Caco-2 (cell line): ENCODE data around the gene PAX7. TPM values are rescaled to one million over a fixed set of nuclear protein-coding genes. Genes with fewer than 3 reads are reported as not detected.

ENCODE experiments used
- BruUV-seq: library from RNA; stranded (reverse); fragments of 400-500 nt; replicated peaks from 2 replicates; lab custom pipeline; 2021; lab: Mats Ljungman, UMichigan
- CTCF ChIA-PET: fragments of 300-600 bp; sonication (Branson Sonifier 250); formaldehyde crosslinking; loops from one replicate; lab custom pipeline; 2022; ENCODE audit warnings: antibody characterized with exemption; lab: Charles Lee
- POLR2A ChIA-PET: fragments of 300-600 bp; sonication (Branson Sonifier 250); formaldehyde crosslinking; loops from one replicate; lab custom pipeline; 2022; ENCODE audit warnings: antibody characterized with exemption; lab: Charles Lee
- DNase-seq, 2 experiments: peaks; one replicate each; pipeline versions ENCODE4 v3.0.0 to v3.0.0-alpha.2; 2020 to 2022
- H3K27me3 ChIP-seq: replicated peaks from 2 replicates; pipeline ENCODE4 v1.6.0; 2011; ENCODE audit warnings: low read length; ENCODE audit not compliant: control insufficient read depth, insufficient read depth
- H3K36me3 ChIP-seq: 2 replicates; pipeline ENCODE4 v1.5.1; 2011; ENCODE audit warnings: low read length; ENCODE audit not compliant: control insufficient read depth, insufficient read depth
- H3K4me1 ChIP-seq: fragments of 250-450 bp; sonication (Bioruptor Pico); 2 replicates; pipeline ENCODE4 v1.5.1; 2020; ENCODE audit warnings: mild to moderate bottlenecking
- H3K4me3 ChIP-seq: 2 replicates; pipeline ENCODE4 v1.5.1; 2011; ENCODE audit warnings: low read depth, mild to moderate bottlenecking, control low read depth, low read length
- H3K9me3 ChIP-seq: fragments of 250-450 bp; sonication (Bioruptor Pico); 2 replicates; pipeline ENCODE4 v1.5.1; 2020; ENCODE audit warnings: mild to moderate bottlenecking, moderate library complexity
- H3K27ac Mint-ChIP-seq: one replicate; pipeline ENCODE4 v1.8.0; 2022; ENCODE audit warnings: mixed read lengths; ENCODE audit not compliant: unreplicated experiment
- H3K27me3 Mint-ChIP-seq: one replicate; pipeline ENCODE4 v1.8.0; 2022; ENCODE audit warnings: mixed read lengths; ENCODE audit not compliant: insufficient read depth, unreplicated experiment
- H3K36me3 Mint-ChIP-seq: one replicate; pipeline ENCODE4 v1.8.0; 2022; ENCODE audit warnings: mild to moderate bottlenecking, mixed read lengths; ENCODE audit not compliant: insufficient read depth, unreplicated experiment
- H3K4me1 Mint-ChIP-seq: one replicate; pipeline ENCODE4 v1.8.0; 2022; ENCODE audit warnings: low read depth, mixed read lengths; ENCODE audit not compliant: unreplicated experiment
- H3K4me3 Mint-ChIP-seq: one replicate; pipeline ENCODE4 v1.8.0; 2022; ENCODE audit warnings: mild to moderate bottlenecking, moderate library complexity, mixed read lengths; ENCODE audit not compliant: unreplicated experiment
- H3K9me3 Mint-ChIP-seq: one replicate; pipeline ENCODE4 v1.8.0; 2022; ENCODE audit warnings: mixed read lengths; ENCODE audit not compliant: unreplicated experiment
- CTCF ChIP-seq, 2 experiments: fragments of 200-600 bp in 1 of 2; IDR thresholded peaks; 1 replicate in 1 of 2; 2 replicates in 1 of 2; pipeline versions ENCODE4 v1.5.1 to v1.8.0; 2011 to 2022; ENCODE audit warnings: antibody characterized with exemption in 1 of 2, control low read depth in 1 of 2, inconsistent platforms in 1 of 2, low read depth in 1 of 2, low read length in 1 of 2, mild to moderate bottlenecking in 1 of 2, moderate library complexity in 1 of 2; ENCODE audit not compliant: insufficient read depth in 1 of 2, severe bottlenecking in 1 of 2, unreplicated experiment in 1 of 2
- intact Hi-C: fragments of 100-400 bp; cut with micrococcal nuclease; formaldehyde crosslinking; loops from one replicate; pipeline ENCODE4 v1.10.0; 2022; ENCODE audit not compliant: unreplicated experiment
- total RNA-seq: library from RNA; stranded (reverse); gene quantifications from 2 replicates; pipeline ENCODE4 v1.2.3, GENCODE V29; 2022

The PAX7 gene
- total RNA-seq, 1 experiment from 2014 or later: 0.18 TPM

- Histone ChIP-seq H3K4me3 (no peak overlapping the region), H3K27me3 (no peaks in the 10 kb centered on the region), H3K4me1 (peaks cover 6% of the 10 kb centered on the region), H3K9me3 (no peaks in the 10 kb centered on the region), H3K36me3 (no peaks in the 10 kb centered on the region)
- Mint-ChIP-seq H3K36me3 (peaks cover 5% of the 10 kb centered on the region), H3K4me3 (no peak overlapping the region), H3K4me1 (no peaks in the 10 kb centered on the region), H3K9me3 (no peaks in the 10 kb centered on the region), H3K27me3 (no peaks in the 10 kb centered on the region), H3K27ac (no peak overlapping the region)
- intact Hi-C loops: no loop called here
- DNase-seq: peak; percentile 52 to 57
- TF ChIP-seq CTCF (IDR thresholded peaks at IDR 0.05; ENCODE audit: insufficient read depth in 1 of 2, low read depth in 1 of 2, low read length in 1 of 2, severe bottlenecking in 1 of 2, unreplicated experiment in 1 of 2): no peak
- no TSS peak for BruUV-seq
- ChIA-PET CTCF (no interaction called here), POLR2A (no interaction called here)
These were observed 38.2 kb downstream of the PAX7 start for GRCh38 chr1:18668750-18669404.

GRCh38 chr1:18670121-18670867 is 39.6 kb downstream of the PAX7 start:
- H3K9me3 Mint-ChIP-seq: no peaks in the 10 kb centered on the region
- Histone ChIP-seq H3K36me3 (no peaks in the 10 kb centered on the region), H3K27me3 (no peaks in the 10 kb centered on the region), H3K9me3 (no peaks in the 10 kb centered on the region), H3K4me1 (peaks cover 6% of the 10 kb centered on the region), H3K4me3 (no peak overlapping the region)
- no peak for DNase-seq
- H3K4me1 Mint-ChIP-seq: no peaks in the 10 kb centered on the region
- H3K27me3 Mint-ChIP-seq: peaks cover 3% of the 10 kb centered on the region
- H3K4me3 Mint-ChIP-seq: no peak overlapping the region
- BruUV-seq: no TSS peak
- TF ChIP-seq CTCF (IDR thresholded peaks at IDR 0.05; ENCODE audit: insufficient read depth in 1 of 2, low read depth in 1 of 2, low read length in 1 of 2, severe bottlenecking in 1 of 2, unreplicated experiment in 1 of 2): no peak
- ChIA-PET CTCF (interaction anchor here (0.5 kb wide), 1 partner anchor 297 kb away, joined by 4 read pairs; no protein-coding TSS in a partner anchor), POLR2A (no interaction called here)
- intact Hi-C loops: no loop called here
- peaks cover 5% of the 10 kb centered on the region for H3K36me3 Mint-ChIP-seq
- H3K27ac Mint-ChIP-seq: no peak overlapping the region

GRCh38 chr1:18670868-18671225 is 40.2 kb downstream of the PAX7 start:
- H3K4me3 Mint-ChIP-seq: no peak overlapping the region
- peaks cover 3% of the 10 kb centered on the region for H3K27me3 Mint-ChIP-seq
- ChIA-PET POLR2A (no interaction called here), CTCF (no interaction called here)
- TF ChIP-seq CTCF (IDR thresholded peaks at IDR 0.05; ENCODE audit: insufficient read depth in 1 of 2, low read depth in 1 of 2, low read length in 1 of 2, severe bottlenecking in 1 of 2, unreplicated experiment in 1 of 2): no peak
- H3K9me3 ChIP-seq: no peaks in the 10 kb centered on the region
- no peaks in the 10 kb centered on the region for H3K27me3 ChIP-seq
- no peak overlapping the region for H3K4me3 ChIP-seq
- H3K36me3 ChIP-seq: no peaks in the 10 kb centered on the region
- intact Hi-C loops: no loop called here
- no peaks in the 10 kb centered on the region for H3K9me3 Mint-ChIP-seq
- no peak for DNase-seq
- no peak overlapping the region for H3K27ac Mint-ChIP-seq
- no TSS peak for BruUV-seq
- H3K4me1 ChIP-seq: peaks cover 6% of the 10 kb centered on the region
- no peaks in the 10 kb centered on the region for H3K4me1 Mint-ChIP-seq
- H3K36me3 Mint-ChIP-seq: peaks cover 5% of the 10 kb centered on the region
